H9 (cell line): ENCODE results near the gene CMTM8. TPM values are rescaled to one million over a fixed set of nuclear protein-coding genes. Genes with fewer than 3 reads are reported as not detected.
A peak's percentile ranks its signal among the peaks of the same experiment; 100 is the strongest.

Experiments used
- DNase-seq: peaks from one replicate; pipeline ENCODE4 v3.0.0-alpha.2; 2017
- H2AFZ ChIP-seq: one replicate; pipeline ENCODE4 v1.6.1; 2013; ENCODE audit warnings: mild to moderate bottlenecking, low read length, control low read depth, moderate library complexity
- H2AK5ac ChIP-seq: 2 replicates; pipeline ENCODE4 v1.6.1; 2013; ENCODE audit warnings: low read length, control low read depth, mixed read lengths; ENCODE audit not compliant: insufficient read length
- H2BK120ac ChIP-seq: one replicate; pipeline ENCODE4 v1.6.1; 2013; ENCODE audit warnings: low read depth, mild to moderate bottlenecking, low read length, control low read depth, inconsistent platforms; ENCODE audit not compliant: poor library complexity, severe bottlenecking
- H2BK12ac ChIP-seq: 2 replicates; pipeline ENCODE4 v1.6.1; 2013; ENCODE audit warnings: low read length, control low read depth, mixed read lengths, low read depth; ENCODE audit not compliant: insufficient read length
- H2BK15ac ChIP-seq: 2 replicates; pipeline ENCODE4 v1.6.1; 2013; ENCODE audit warnings: low read depth, low read length, control low read depth
- H2BK20ac ChIP-seq: one replicate; pipeline ENCODE4 v1.6.1; 2013; ENCODE audit warnings: low read depth, mild to moderate bottlenecking, low read length, control low read depth, inconsistent platforms; ENCODE audit not compliant: poor library complexity, severe bottlenecking
- H2BK5ac ChIP-seq: 2 replicates; pipeline ENCODE4 v1.6.1; 2013; ENCODE audit warnings: low read length, control low read depth, mixed read lengths; ENCODE audit not compliant: insufficient read length
- H3K14ac ChIP-seq: 2 replicates; pipeline ENCODE4 v1.6.1; 2013; ENCODE audit warnings: low read length, control low read depth; ENCODE audit not compliant: insufficient read depth
- H3K18ac ChIP-seq: 2 replicates; pipeline ENCODE4 v1.6.1; 2013; ENCODE audit warnings: low read depth, mild to moderate bottlenecking, mixed read lengths, low read length, control low read depth; ENCODE audit not compliant: insufficient read length
- H3K23ac ChIP-seq: 2 replicates; pipeline ENCODE4 v1.6.1; 2013; ENCODE audit warnings: low read length, control low read depth, mixed read lengths, low read depth; ENCODE audit not compliant: insufficient read length
- H3K23me2 ChIP-seq: 2 replicates; pipeline ENCODE4 v1.6.1; 2013; ENCODE audit warnings: low read depth, mild to moderate bottlenecking, mixed read lengths, low read length, control low read depth; ENCODE audit not compliant: insufficient read length, poor library complexity, severe bottlenecking
- H3K27ac ChIP-seq: 2 replicates; pipeline ENCODE4 v1.5.1; 2013; ENCODE audit warnings: low read length, control low read depth, mixed read lengths, low read depth; ENCODE audit not compliant: insufficient read length
- H3K27me3 ChIP-seq: 2 replicates; pipeline ENCODE4 v1.6.1; 2013; ENCODE audit warnings: low read length, control low read depth, inconsistent platforms; ENCODE audit not compliant: insufficient read depth
- H3K4ac ChIP-seq: 2 replicates; pipeline ENCODE4 v1.6.1; 2013; ENCODE audit warnings: low read depth, mild to moderate bottlenecking, control low read depth, inconsistent platforms, low read length, moderate library complexity
- H3K4me1 ChIP-seq: 2 replicates; pipeline ENCODE4 v1.6.1; 2013; ENCODE audit warnings: low read length, control low read depth, inconsistent platforms; ENCODE audit not compliant: insufficient read depth
- H3K4me2 ChIP-seq: 2 replicates; pipeline ENCODE4 v1.6.1; 2013; ENCODE audit warnings: low read length, control low read depth, mixed read lengths; ENCODE audit not compliant: insufficient read length, insufficient read depth
- H3K56ac ChIP-seq: 2 replicates; pipeline ENCODE4 v1.6.1; 2013; ENCODE audit warnings: low read depth, mild to moderate bottlenecking, mixed read lengths, low read length, control low read depth; ENCODE audit not compliant: insufficient read length
- H3K79me1 ChIP-seq: 2 replicates; pipeline ENCODE4 v1.6.1; 2013; ENCODE audit warnings: low read depth, mild to moderate bottlenecking, moderate library complexity, low read length, control low read depth, inconsistent platforms; ENCODE audit not compliant: insufficient read depth, poor library complexity, severe bottlenecking
- H3K79me2 ChIP-seq: 2 replicates; pipeline ENCODE4 v1.6.1; 2013; ENCODE audit warnings: low read length, control low read depth, inconsistent platforms; ENCODE audit not compliant: insufficient read depth
- H3K9ac ChIP-seq: 2 replicates; pipeline ENCODE4 v1.6.1; 2013; ENCODE audit warnings: low read length, control low read depth, mixed read lengths; ENCODE audit not compliant: insufficient read length; ENCODE audit errors: extremely low read depth
- H3K9me3 ChIP-seq: one replicate; pipeline ENCODE4 v1.6.1; 2013; ENCODE audit warnings: low read depth, low read length, inconsistent platforms; ENCODE audit not compliant: control insufficient read depth
- H3T11ph ChIP-seq: one replicate; pipeline ENCODE4 v1.6.1; 2013; ENCODE audit warnings: mild to moderate bottlenecking, low read length, control low read depth, inconsistent platforms
- H4K20me1 ChIP-seq: one replicate; pipeline ENCODE4 v1.6.1; 2013; ENCODE audit not compliant: control insufficient read depth, insufficient read length, insufficient read depth
- H4K5ac ChIP-seq: 2 replicates; pipeline ENCODE4 v1.6.1; 2013; ENCODE audit warnings: low read depth, mild to moderate bottlenecking, mixed read lengths, low read length, control low read depth; ENCODE audit not compliant: insufficient read length
- H4K8ac ChIP-seq: replicated peaks from 2 replicates; pipeline ENCODE4 v1.6.1; 2013; ENCODE audit warnings: low read length, control low read depth, mixed read lengths, low read depth; ENCODE audit not compliant: insufficient read length
- H4K91ac ChIP-seq: 2 replicates; pipeline ENCODE4 v1.6.1; 2013; ENCODE audit warnings: low read depth, mild to moderate bottlenecking, moderate library complexity, mixed read lengths, low read length, control low read depth; ENCODE audit not compliant: insufficient read length
- H3K27ac Mint-ChIP-seq, 3 experiments: 2 replicates in 2 of 3; 3 replicates in 1 of 3; pipeline ENCODE4 v1.8.0; 2020 to 2021; ENCODE audit warnings: mixed read lengths in 3 of 3, mild to moderate bottlenecking in 1 of 3, moderate library complexity in 1 of 3
- H3K27me3 Mint-ChIP-seq: 2 replicates; pipeline ENCODE4 v1.8.0; 2021; ENCODE audit warnings: low read depth, mild to moderate bottlenecking, moderate library complexity, mixed read lengths
- H3K36me3 Mint-ChIP-seq, 3 experiments: 2 replicates in 2 of 3; 3 replicates in 1 of 3; pipeline ENCODE4 v1.8.0; 2020 to 2021; ENCODE audit warnings: low read depth in 3 of 3, mixed read lengths in 3 of 3; ENCODE audit not compliant: insufficient read depth in 1 of 3
- H3K4me1 Mint-ChIP-seq, 2 experiments: 2 replicates each; pipeline ENCODE4 v1.8.0; 2020; ENCODE audit warnings: mixed read lengths in 2 of 2
- H3K4me3 Mint-ChIP-seq, 2 experiments: 2 replicates in 1 of 2; 3 replicates in 1 of 2; pipeline ENCODE4 v1.8.0; 2020 to 2021; ENCODE audit warnings: mild to moderate bottlenecking in 2 of 2, mixed read lengths in 2 of 2, moderate library complexity in 1 of 2
- H3K9me3 Mint-ChIP-seq, 2 experiments: 2 replicates in 1 of 2; 3 replicates in 1 of 2; pipeline ENCODE4 v1.8.0; 2020; ENCODE audit warnings: mild to moderate bottlenecking in 2 of 2, mixed read lengths in 2 of 2, moderate library complexity in 1 of 2
- WGBS: extraction: QIAGEN DNeasy Blood & Tissue Kit; methylation state at CpG from one replicate; pipeline ENCODE4 v1.1.7; 2013; ENCODE audit warnings: missing lambda C conversion rate, low lambda C conversion rate, mixed read lengths; ENCODE audit not compliant: insufficient read length; ENCODE audit errors: extremely low coverage; 5-methylcytosine and 5-hydroxymethylcytosine counted together
- total RNA-seq: library from RNA; stranded (reverse); gene quantifications from 2 replicates; pipeline ENCODE4 v1.2.1, GENCODE V29; 2021
- TF ChIP-seq, protein P1 (sequence below): fragments of 200-600 bp; sonication (generic); conservative IDR thresholded peaks from 3 replicates; pipeline ENCODE4 v1.8.0; 2021; ENCODE audit warnings: antibody characterized with exemption, mild to moderate bottlenecking

CMTM8 gene
- total RNA-seq, 1 experiment from 2014 or later = 4.0 TPM

DNA sequence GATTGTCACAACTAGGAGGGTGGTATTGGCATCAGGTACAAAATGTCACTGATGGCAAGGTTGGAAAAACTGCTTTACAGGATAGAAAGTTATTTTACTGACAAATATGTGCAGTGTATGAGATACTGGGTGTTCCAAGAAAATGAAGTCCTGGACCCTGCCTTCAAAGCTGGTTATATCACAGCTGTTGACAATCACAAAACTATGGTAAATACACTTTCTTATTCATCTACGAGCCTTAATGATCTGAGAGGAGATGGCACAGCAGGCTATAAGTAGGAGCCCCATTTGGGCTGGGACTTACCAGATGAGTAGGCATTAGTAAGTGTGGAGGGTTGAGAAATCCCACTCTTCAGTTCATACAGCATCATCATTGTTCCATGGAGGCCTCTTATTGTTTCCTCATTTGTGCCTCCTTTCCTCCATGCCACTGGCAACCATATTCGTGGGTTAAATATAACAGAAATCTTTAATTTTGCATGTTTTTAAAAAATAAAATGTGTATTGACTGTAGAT lies 66.9 kb downstream of the CMTM8 start:
- no peak overlapping the region for H2BK12ac ChIP-seq
- no peak for DNase-seq
- no peak overlapping the region for H2BK15ac ChIP-seq
- no peaks in the 10 kb centered on the region for H3K9me3 Mint-ChIP-seq
- H3K23ac ChIP-seq = no peak overlapping the region
- no peak overlapping the region for H3K18ac ChIP-seq
- peaks cover 44 to 50% of the 10 kb centered on the region in 2 experiments for H3K4me1 Mint-ChIP-seq
- no CpG with 5 or more reads among the region's 2 CpGs for WGBS
- no peak overlapping the region for H3K9ac ChIP-seq
- no peak overlapping the region for H3K4me2 ChIP-seq
- no peak overlapping the region for H2AK5ac ChIP-seq
- no peaks in the 10 kb centered on the region for H3K79me1 ChIP-seq
- H3K79me2 ChIP-seq = no peaks in the 10 kb centered on the region
- H2BK5ac ChIP-seq = no peak overlapping the region
- H3K14ac ChIP-seq = no peak overlapping the region
- no peaks in the 10 kb centered on the region for H3K23me2 ChIP-seq
- no peak overlapping the region for H3K56ac ChIP-seq
- H4K20me1 ChIP-seq = no peaks in the 10 kb centered on the region
- H2BK20ac ChIP-seq = no peak overlapping the region
- H2BK120ac ChIP-seq = no peak overlapping the region
- no peak overlapping the region for H4K91ac ChIP-seq
- H3K9me3 ChIP-seq = no peaks in the 10 kb centered on the region
- no peaks in the 10 kb centered on the region; the same call in 1 of the 2 replicates for H3K27me3 Mint-ChIP-seq
- no peak overlapping the region for H2AFZ ChIP-seq
- no peak overlapping the region for H3T11ph ChIP-seq
- no peak overlapping the region for H4K8ac ChIP-seq
- H3K27me3 ChIP-seq = no peaks in the 10 kb centered on the region
- no peak overlapping the region for H3K4ac ChIP-seq
- peaks cover 0 to 3% (median 0%) of the 10 kb centered on the region in 3 experiments; a peak in 1 of 7 replicates for H3K36me3 Mint-ChIP-seq
- TF ChIP-seq, protein P1, sequence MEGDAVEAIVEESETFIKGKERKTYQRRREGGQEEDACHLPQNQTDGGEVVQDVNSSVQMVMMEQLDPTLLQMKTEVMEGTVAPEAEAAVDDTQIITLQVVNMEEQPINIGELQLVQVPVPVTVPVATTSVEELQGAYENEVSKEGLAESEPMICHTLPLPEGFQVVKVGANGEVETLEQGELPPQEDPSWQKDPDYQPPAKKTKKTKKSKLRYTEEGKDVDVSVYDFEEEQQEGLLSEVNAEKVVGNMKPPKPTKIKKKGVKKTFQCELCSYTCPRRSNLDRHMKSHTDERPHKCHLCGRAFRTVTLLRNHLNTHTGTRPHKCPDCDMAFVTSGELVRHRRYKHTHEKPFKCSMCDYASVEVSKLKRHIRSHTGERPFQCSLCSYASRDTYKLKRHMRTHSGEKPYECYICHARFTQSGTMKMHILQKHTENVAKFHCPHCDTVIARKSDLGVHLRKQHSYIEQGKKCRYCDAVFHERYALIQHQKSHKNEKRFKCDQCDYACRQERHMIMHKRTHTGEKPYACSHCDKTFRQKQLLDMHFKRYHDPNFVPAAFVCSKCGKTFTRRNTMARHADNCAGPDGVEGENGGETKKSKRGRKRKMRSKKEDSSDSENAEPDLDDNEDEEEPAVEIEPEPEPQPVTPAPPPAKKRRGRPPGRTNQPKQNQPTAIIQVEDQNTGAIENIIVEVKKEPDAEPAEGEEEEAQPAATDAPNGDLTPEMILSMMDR = no peak
- H3K27ac ChIP-seq = no peak overlapping the region
- H3K4me1 ChIP-seq = peaks cover 9% of the 10 kb centered on the region; the same call in 1 of the 2 replicates
- H3K27ac Mint-ChIP-seq = 0 out of 7 replicates have a peak overlapping the region, but pooled peaks of 1 of the 3 experiments have one; percentile 29
- no peak overlapping the region for H3K4me3 Mint-ChIP-seq
- no peak overlapping the region for H4K5ac ChIP-seq
